Activated CD8-positive, alpha-beta memory T cell treated with anti-CD3 and anti-CD28 coated beads for 4 hours (primary cell): ENCODE data around the gene CCDC138.

ENCODE experiments used
- DNase-seq, 2 donors: peaks; one replicate each; pipeline ENCODE4 v3.0.0-alpha.2; 2020; ENCODE audit warnings: low read depth in 2 of 2

The CCDC138 gene

DNA sequence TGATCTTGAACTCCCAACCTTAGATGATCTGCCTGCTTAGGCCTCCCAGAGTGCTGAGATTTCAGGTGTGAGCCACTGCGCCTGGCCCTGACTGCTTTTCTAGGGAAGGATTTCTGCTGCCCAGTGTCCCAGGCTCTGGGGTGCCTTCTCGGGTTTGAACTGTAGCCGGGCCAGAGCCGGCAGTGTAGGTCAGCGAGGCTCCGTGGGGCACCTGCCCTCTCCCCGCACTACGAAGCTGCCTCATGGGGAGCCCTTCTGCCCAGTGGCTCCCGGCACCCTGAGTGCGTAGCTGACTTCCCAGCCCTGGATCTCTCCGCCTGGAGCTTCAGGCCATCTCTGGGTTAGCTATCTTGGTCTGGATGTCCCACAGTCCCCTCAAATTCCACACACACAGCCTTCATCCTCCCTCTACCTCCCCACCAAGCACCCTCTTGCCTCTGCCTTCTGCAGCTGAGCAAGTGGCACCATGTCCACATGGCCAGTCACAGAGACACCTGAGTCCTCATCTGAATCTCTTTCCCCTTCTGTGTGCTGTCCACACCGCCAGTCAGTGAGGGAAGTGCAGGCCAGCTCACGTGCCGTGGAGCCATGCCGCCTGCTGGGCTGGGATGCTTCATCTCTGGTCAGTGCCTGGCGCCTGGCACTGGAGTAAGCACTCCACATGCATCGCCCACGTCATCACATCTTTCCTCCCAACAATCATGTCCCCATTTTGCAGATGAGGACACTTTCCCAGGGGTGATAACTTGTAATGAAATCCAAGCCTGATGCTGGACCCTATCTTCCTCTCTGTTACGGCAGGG, 133.2 kb downstream of the CCDC138 start:
- DNase-seq = no peak

DNA sequence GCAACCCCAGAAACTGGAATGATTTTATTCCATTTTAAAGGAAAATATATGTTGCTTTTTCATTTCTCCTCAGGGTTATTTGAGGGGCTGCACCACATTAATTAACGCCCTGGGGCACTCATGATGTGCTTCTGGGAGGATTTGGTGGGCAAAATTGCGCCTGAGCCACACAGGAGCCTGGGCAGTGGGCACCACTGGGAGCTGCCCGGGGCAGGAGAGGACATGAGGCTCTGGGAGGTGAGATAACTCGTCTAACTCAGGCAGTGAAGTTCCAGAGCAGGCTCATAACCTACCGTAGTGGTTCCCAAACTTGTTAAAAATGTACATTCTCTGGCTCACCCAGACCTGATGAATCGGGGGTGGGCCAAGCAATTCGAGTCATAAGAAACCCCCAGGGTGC, 134.1 kb downstream of the CCDC138 start:
- no peak for DNase-seq

DNA sequence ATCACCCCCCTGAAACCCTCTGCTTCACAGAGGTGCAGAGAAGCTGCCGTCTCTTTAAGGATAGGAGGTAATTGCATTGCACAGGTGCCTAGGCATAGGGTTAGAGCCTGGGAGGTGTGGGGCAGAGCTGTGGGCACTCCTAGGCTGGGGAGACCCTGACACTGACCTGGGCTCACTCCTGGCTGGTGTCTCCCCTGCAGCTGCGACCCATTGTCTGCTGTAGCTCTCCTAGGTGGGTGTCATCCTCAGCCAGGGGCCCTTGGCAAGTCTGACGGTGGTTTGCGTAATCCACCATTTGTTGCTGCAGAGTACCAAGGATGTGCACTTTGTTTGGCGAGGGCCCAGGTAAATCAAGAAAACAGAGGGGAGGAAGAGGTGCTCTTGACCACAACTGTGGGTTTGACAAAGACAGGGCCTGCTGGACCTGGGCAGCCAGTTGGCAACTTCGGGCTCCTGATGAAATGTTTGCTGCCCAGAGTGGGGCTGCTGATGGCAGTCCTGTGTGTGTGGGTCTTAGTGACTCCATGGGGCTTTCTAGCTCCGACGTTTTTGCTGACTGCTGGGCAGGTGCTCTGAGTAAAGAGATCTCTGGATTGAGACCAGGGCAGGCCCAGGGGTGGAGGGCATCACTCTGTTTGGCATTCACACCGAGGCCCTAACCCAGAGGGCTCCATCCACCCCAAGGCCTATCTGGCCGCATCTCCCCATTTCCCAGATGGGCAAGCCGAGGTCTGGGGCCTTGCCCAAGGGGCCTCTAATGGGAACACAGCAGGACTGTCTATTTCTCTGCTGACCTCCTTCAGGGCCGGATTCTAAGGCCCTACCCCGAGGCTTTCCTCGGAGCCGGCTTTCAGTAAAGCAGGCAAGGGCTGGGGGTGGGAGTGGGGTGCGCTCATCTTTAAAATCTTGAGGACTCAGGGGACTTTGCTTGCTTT, 134.8 kb downstream of the CCDC138 start:
- no peak for DNase-seq

DNA sequence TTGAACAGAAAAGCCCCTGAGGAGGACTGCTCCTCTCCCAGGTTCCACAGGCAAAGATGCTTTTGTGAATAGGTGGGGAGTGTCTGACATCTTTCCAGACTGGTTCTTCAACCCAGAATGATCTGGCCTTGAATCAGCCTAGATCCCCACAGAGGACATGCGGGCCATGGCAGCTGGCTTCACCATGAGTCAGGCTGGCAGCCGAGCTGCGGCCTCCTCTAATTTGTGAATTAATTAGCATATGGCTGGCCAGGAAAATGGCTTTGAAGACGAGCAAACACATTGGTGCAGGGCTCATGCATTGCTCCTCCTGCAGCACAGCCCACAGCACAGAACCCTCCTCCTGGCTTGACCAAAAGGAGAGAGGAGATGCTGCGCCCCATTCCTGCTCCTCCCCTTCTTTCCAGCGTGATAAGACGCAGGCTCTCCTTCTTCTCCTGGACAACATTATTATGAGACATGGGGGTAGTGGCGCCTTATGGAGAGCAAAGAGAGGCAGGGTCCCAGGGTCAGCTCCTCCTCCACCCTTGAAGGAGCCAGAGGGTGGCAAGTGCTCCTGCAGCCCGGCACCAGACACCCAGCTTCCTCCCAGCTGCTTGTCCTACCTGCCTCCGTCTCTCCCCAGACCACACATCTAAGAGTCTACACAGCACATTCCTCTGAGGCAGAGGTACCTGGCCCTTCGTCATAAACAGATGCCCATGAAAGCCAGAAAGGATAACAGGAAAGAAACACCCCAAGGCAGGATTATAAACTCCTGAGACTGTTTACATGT, 135.8 kb downstream of the CCDC138 start:
- no peak for DNase-seq

DNA sequence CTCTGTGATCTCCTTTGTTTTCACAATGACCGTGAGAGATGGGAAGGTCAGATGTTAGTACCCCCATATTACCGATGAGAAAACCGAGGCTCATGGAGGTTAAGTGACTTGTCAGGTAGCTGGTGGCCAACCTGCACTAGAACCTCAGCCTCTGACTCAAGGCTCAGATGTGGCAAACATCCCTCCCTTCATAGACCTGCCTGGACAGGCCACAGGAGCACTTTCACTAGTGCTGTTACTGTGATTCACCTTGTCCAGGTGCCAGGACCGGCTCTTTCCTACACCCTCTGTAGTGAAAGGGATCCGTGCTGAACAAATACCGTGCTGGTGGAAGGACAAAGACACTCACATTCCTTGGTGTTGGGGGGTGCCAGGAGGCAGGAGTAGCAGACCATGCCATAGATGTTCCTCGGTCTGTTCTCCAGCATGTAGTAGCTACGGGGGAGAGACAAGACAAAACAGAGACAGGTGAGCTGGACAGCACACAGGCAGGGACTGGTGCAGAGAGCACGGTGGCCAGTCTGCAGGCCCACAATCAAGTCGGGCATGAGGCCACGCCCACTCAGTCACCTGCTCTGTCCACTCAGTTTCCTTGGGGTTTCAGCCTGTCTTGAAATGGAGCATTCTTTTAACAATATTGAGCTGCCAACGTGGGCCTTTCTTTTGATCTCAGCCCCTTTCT, 136.6 kb downstream of the CCDC138 start:
- no peak for DNase-seq

DNA sequence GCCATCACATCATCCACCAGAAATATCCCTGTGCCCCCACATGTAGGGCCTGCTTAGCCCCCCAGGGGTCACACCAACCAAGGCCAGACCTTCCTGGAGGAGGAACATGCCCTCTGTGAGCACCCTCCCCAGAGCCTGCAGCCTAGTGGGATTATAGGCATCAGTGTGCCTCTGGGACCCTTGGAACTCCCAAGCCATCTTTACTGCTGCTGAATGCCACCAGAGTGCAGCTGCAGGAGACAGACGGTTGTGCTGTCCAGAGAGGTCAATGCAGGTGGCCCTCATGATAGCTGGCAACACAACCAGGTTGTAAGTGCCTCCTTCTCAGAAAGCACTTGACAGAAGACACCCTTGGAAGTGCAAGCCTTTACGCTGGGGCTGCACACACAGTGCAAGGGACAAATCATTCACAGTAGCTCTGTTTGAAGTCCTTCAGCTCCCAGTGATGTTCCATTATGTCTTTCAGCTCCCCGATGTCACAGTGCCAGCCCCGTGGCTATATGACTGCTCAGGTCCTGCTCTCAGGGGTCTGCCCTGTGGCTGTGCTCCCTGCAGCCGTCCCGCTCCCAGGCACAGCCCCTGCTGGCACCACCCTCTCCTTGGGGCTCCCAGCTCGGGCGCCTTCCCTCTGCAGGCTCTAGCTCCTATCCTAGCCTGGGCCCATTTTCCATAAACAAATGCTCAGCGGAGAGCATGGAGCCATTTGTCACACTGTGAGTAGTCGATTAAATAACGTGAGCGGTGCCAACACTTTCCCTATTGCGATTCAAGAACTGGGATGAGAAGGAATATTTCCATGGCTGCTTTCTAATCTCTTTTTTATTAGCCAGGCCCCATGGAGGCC, 137.4 kb downstream of the CCDC138 start:
- DNase-seq = no peak

DNA sequence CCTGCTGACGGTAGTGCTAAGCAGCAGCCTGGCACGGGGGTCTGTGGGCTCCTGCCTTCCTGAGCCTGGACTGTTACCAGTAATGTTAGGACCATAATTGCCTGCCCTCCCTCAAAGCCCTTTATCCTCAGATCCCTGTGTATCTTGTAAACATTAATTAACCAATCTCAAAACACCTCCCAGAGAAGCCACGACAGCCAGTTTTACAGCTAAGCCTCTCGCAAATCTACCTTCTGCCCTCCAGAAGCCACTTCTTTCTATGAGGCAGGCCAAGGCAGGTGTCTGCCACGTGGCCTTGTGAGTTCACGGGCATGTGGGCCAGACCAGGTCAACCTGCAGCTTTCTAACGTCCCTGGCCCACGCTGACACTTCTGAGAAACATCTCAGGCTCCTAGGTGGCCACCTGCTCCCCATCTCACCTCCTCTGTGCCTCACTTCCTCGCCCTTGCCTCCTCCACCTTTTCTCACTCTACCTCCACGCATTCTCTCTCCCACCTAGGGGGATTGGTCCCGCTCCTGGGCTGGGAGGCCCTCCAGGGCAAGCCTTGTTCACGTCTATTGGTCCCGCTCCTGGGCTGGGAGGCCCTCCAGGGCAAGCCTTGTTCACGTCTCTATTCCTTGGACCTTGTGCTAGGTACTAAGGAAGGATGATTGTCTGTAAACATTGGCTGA, 138.1 kb downstream of the CCDC138 start:
- DNase-seq = no peak

DNA sequence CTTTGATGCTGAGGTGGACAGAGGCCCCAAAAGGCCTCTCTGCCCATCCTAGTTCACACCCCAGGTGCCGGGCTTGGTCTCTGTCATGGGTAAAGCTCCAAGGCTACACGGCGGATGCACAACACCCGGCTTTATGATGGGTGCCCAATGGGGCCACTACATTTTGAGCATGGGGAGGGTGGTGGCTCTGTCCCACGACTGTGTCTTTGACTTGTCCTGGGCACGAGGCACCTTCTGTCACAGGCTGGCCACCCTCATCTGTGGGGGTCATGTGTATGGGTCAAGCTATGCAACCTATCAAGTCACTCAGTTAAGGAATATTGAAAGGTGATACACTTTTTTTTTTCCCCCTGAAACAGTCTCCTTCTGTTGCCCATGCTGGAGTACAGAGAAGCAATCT, 138.7 kb downstream of the CCDC138 start:
- DNase-seq = no peak

DNA sequence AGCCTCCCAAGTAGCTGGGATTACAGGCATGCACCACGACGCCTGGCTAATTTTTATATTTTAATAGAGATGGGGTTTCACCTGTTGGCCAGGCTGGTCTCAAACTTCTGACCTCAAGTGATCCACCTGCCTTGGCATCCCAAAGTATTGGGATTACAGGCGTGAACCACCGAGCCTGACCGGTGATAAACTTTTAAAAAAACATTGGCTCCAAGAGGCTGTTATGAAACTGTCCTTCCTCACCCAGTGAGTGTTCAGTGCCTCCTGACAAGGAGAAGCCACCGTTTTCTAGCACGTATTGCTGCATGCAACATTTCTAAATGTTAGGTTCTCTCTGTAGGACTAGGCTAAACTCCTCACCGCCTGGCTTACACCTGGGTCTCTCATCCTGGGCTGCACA, 139.2 kb downstream of the CCDC138 start:
- no peak for DNase-seq
